Stomach smooth muscle (tissue), 2 donors: ENCODE data around the gene TACC3.
A peak's percentile ranks its signal among the peaks of the same experiment; 100 is the strongest.

ENCODE experiments used
- H3K27ac ChIP-seq: one replicate; pipeline ENCODE4 v1.7.0; 2013; ENCODE audit warnings: mild to moderate bottlenecking, low read length, inconsistent platforms
- H3K27me3 ChIP-seq, 2 donors: one replicate each; pipeline ENCODE4 v1.7.0; 2013; ENCODE audit warnings: low read length in 2 of 2; ENCODE audit not compliant: insufficient read depth in 2 of 2, control insufficient read depth in 1 of 2
- H3K36me3 ChIP-seq, 2 donors: one replicate each; pipeline ENCODE4 v1.7.0; 2013; ENCODE audit warnings: low read length in 2 of 2; ENCODE audit not compliant: control insufficient read depth in 2 of 2, insufficient read depth in 2 of 2
- H3K4me1 ChIP-seq: one replicate; pipeline ENCODE4 v1.7.0; 2013; ENCODE audit warnings: low read length; ENCODE audit not compliant: control insufficient read depth, insufficient read depth
- H3K4me3 ChIP-seq, 2 donors: one replicate each; pipeline ENCODE4 v1.7.0; 2013; ENCODE audit warnings: low read length in 2 of 2
- H3K9ac ChIP-seq, 2 donors: one replicate each; pipeline ENCODE4 v1.7.0; 2013; ENCODE audit warnings: low read length in 2 of 2, mild to moderate bottlenecking in 1 of 2
- H3K9me3 ChIP-seq, 2 donors: one replicate each; pipeline ENCODE4 v1.7.0; 2013; ENCODE audit warnings: low read length in 2 of 2; ENCODE audit not compliant: control insufficient read depth in 2 of 2
- donor health status: healthy.
- donor health status: Pancreatic carcinoma.

TACC3 gene

GRCh38 chr4:1763070-1763549 lies 41.8 kb downstream of the TACC3 start:
- no peaks in the 10 kb centered on the region for H3K9me3 ChIP-seq
- H3K36me3 ChIP-seq, result no peaks in the 10 kb centered on the region
- no peak overlapping the region for H3K9ac ChIP-seq
- H3K27ac ChIP-seq, result no peak overlapping the region
- H3K27me3 ChIP-seq, result peaks cover 3% of the 10 kb centered on the region in 2 donors
- H3K4me3 ChIP-seq, result peak overlapping the region in 1 of 2 donors; percentile 52
- peaks cover 6% of the 10 kb centered on the region for H3K4me1 ChIP-seq

- Histone ChIP-seq H3K9me3 (no peaks in the 10 kb centered on the region), H3K4me3 (peak overlapping the region in 1 of 2 donors; percentile 52), H3K36me3 (no peaks in the 10 kb centered on the region), H3K9ac (no peak overlapping the region), H3K27me3 (peaks cover 6% of the 10 kb centered on the region in 2 donors), H3K27ac (no peak overlapping the region), H3K4me1 (peaks cover 6% of the 10 kb centered on the region)
Measured at GRCh38 chr4:1763550-1764080, 42.3 kb downstream of the TACC3 start.

GRCh38 chr4:1764670-1765069 lies 43.3 kb downstream of the TACC3 start:
- Histone ChIP-seq H3K9me3 (no peaks in the 10 kb centered on the region), H3K36me3 (no peaks in the 10 kb centered on the region), H3K4me3 (no peak overlapping the region), H3K27ac (no peak overlapping the region), H3K27me3 (peaks cover 6% of the 10 kb centered on the region in 2 donors), H3K9ac (no peak overlapping the region), H3K4me1 (peaks cover 6% of the 10 kb centered on the region)

DNA sequence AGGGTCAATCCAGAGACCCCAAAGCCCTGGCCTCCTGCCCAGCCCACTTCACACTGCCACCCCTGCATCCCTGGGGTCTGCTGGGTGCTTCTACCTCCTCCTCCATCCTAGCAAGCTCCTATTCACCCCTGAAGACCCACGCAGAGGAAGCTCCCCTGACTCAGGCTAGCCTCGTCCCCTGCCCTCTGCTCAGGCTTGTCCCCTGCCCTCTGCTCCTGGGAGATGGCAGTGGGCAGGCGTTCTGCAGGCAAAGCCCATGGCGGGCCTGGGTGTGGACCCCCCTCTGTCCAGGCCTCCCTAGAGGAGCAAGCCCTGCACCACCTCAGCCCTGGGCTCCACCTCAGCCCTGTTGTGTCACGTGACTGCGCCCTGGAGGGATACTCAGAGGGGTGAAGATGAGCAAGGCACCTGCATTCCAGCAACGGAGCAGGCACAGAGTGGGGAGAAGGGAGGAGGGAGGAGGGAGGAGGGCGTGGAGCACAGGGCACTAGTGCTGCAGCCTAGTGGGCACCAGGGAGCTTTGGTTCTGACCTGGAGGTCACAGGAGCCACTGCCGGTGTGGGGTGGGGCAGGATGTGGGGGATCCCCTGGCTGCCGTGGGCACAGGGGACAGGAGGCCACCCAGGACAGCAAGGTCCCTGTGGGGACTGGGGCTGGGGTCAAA lies 44.2 kb downstream of the TACC3 start:
- Histone ChIP-seq H3K9me3 (no peaks in the 10 kb centered on the region), H3K9ac (no peak overlapping the region), H3K27me3 (peaks cover 8 to 11% of the 10 kb centered on the region in 2 donors), H3K36me3 (no peaks in the 10 kb centered on the region), H3K27ac (no peak overlapping the region), H3K4me1 (peaks cover 6% of the 10 kb centered on the region), H3K4me3 (no peak overlapping the region)

DNA sequence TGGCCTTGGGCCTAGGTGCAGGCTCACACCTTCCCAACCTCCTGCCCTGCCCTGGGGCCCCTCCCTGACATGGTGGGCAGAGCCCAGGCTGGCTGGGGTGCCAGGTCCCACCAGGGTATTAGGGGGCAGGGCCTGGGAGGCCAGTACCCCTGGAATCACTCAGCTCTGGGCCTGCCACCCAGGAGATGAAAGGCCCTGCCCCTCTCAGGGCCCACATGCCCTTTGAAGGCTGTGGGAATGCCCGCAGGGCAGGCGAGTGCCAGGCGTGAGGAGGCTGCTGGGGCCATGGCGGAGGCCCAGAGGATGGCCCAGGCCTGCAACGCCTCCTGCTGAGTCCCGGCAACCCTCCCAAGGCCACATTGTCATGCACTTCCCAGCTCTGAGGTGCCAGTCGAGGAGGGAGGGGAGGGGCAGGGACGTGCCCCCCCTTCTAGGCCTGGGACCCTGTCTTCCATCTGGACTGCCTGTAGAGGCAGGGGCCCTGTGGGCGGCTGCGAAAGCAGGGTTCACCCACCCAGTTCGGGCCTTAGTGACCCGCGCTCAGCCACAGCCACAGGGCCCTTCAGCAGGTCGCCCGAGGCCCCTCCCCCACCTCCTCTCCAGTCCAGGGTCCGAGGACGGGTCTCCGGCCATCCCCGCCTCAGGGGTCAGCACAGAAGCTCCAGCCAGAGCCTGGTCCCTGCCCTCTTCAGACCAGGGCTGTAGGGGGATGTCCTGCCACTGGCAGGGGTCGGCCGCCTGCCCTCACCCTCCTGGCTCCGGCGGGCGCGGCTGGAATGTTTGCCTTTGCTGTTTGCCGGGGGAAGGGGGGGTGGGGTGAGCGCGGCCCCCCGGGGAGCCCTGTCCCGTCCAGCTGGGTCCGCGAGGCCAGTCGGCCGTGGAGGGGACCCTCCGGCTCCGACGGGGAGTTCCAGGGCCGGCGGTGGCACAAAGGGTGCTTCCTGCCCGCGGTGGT lies 45.1 kb downstream of the TACC3 start:
- Histone ChIP-seq H3K9ac (no peak overlapping the region), H3K4me3 (no peak overlapping the region), H3K36me3 (no peaks in the 10 kb centered on the region), H3K9me3 (no peaks in the 10 kb centered on the region), H3K27me3 (peaks cover 8 to 12% of the 10 kb centered on the region in 2 donors), H3K4me1 (peaks cover 6% of the 10 kb centered on the region), H3K27ac (no peak overlapping the region)

- H3K36me3 ChIP-seq, result no peaks in the 10 kb centered on the region
- no peak overlapping the region for H3K9ac ChIP-seq
- no peak overlapping the region for H3K4me3 ChIP-seq
- peaks cover 6% of the 10 kb centered on the region for H3K4me1 ChIP-seq
- H3K27me3 ChIP-seq, result peaks cover 8 to 18% of the 10 kb centered on the region in 2 donors
- H3K27ac ChIP-seq, result no peak overlapping the region
- no peaks in the 10 kb centered on the region for H3K9me3 ChIP-seq
Measured at GRCh38 chr4:1767061-1767769, 45.9 kb downstream of the TACC3 start.

DNA sequence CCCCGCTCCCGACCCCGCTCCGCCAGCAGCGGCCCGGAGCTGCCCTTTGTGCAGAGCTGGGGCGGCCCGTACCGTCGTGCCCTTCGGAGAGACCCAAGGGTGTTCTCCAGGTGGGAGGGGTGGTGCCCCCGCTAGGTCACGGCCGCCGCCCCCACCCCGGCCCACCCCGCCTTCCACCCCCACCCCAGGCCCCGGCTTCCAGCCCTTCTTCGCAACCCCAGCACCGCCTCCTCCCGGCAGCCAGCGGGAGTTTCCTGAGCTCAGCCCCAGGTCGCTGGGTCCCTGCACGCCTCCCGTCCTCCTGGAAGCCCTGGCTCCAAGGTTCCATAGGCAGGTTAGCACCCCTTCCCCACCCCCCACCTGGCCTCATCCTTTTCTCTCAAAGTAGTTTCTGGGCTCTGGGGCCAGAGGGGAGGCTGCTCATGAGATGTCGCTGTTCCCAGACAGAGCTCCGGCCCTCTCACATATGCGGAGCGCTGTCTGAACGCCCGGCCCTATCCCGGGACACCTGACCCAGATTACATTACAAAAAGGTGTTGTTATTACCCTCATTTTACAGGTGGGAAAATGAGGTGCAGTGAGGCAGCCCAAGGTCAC lies 46.5 kb downstream of the TACC3 start:
- peaks cover 8 to 18% of the 10 kb centered on the region in 2 donors for H3K27me3 ChIP-seq
- peaks cover 6% of the 10 kb centered on the region for H3K4me1 ChIP-seq
- H3K36me3 ChIP-seq, result no peaks in the 10 kb centered on the region
- H3K4me3 ChIP-seq, result no peak overlapping the region
- no peaks in the 10 kb centered on the region for H3K9me3 ChIP-seq
- H3K27ac ChIP-seq, result no peak overlapping the region
- H3K9ac ChIP-seq, result no peak overlapping the region

GRCh38 chr4:1768367-1769034 lies 47.2 kb downstream of the TACC3 start:
- Histone ChIP-seq H3K4me1 (peaks cover 6% of the 10 kb centered on the region), H3K27ac (no peak overlapping the region)

GRCh38 chr4:1769692-1770091 lies 48.4 kb downstream of the TACC3 start:
- no peak overlapping the region for H3K27ac ChIP-seq
- no peaks in the 10 kb centered on the region for H3K36me3 ChIP-seq
- H3K27me3 ChIP-seq, result peaks cover 8 to 18% of the 10 kb centered on the region in 2 donors
- H3K4me3 ChIP-seq, result no peak overlapping the region
- no peaks in the 10 kb centered on the region for H3K4me1 ChIP-seq
- H3K9ac ChIP-seq, result no peak overlapping the region
- no peaks in the 10 kb centered on the region for H3K9me3 ChIP-seq

More at GRCh38 chr4:1768367-1769034, 47.2 kb downstream of the TACC3 start:
- H3K4me3 ChIP-seq, result no peak overlapping the region
- H3K36me3 ChIP-seq, result no peaks in the 10 kb centered on the region
- no peaks in the 10 kb centered on the region for H3K9me3 ChIP-seq
- no peak overlapping the region for H3K9ac ChIP-seq
- peaks cover 8 to 18% of the 10 kb centered on the region in 2 donors for H3K27me3 ChIP-seq
